ENCODE data around the gene GAL3ST3.

DNA sequence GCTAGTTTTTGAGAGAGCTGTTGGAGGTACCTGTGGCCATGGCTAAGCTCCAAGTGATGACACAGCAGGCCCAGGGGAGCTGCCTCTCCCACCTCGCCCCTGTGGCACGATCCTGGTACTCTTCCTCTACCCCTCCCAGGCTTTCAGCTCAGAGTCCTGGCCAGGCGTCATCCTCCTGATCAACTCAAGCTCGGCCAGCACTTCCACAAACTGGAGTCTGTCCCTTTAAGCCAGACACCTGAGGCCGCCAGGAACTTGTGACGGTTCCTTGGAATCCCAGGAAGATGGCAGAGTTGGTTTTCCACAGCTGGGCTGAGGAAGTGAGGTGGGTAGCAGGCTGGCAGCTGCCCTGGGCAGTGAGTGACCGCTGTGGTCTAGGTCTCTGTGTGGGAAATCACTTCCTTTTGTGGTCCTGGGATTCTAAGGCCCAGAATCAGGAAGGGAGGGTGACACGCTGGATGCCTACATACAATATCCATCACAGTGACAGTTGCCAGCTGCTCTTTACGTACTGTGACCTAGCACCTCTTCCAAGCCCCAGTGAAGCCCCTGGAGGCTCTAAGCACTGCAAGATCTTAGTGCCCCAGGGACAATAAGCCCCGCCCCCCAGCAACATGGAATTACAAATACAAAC lies 40.4 kb downstream of the GAL3ST3 start:
- TF ChIP-seq, protein P1, sequence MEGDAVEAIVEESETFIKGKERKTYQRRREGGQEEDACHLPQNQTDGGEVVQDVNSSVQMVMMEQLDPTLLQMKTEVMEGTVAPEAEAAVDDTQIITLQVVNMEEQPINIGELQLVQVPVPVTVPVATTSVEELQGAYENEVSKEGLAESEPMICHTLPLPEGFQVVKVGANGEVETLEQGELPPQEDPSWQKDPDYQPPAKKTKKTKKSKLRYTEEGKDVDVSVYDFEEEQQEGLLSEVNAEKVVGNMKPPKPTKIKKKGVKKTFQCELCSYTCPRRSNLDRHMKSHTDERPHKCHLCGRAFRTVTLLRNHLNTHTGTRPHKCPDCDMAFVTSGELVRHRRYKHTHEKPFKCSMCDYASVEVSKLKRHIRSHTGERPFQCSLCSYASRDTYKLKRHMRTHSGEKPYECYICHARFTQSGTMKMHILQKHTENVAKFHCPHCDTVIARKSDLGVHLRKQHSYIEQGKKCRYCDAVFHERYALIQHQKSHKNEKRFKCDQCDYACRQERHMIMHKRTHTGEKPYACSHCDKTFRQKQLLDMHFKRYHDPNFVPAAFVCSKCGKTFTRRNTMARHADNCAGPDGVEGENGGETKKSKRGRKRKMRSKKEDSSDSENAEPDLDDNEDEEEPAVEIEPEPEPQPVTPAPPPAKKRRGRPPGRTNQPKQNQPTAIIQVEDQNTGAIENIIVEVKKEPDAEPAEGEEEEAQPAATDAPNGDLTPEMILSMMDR (IDR thresholded peaks at IDR 0.05) = no peak
- TF ChIP-seq POLR2A (IDR thresholded peaks at IDR 0.05) = no peak

Measured in uterus (tissue), 2 donors.